Measurements from ENCODE around the gene KLC4. TPM values are rescaled to one million over a fixed set of nuclear protein-coding genes. Genes with fewer than 3 reads are reported as not detected.
A peak's percentile ranks its signal among the peaks of the same experiment; 100 is the strongest.

The KLC4 gene
- total and polyA plus RNA-seq, 9 of the 15 experiments (the other 6 are each of a cell fraction or from before 2014, with no cell fraction given) = 1.7 to 16.2 (median 7.7) TPM

- intact Hi-C loops (cut with micrococcal nuclease) = no loop called here
- Histone ChIP-seq H3K9ac (ENCODE audit: insufficient read depth in 1 of 2, low read depth in 2 of 2, low read length in 2 of 2) (peak overlapping the region; percentile 59 to 67; a peak in 3 of 4 replicates), H3K4me1 (replicated peaks in 1 of 2; ENCODE audit: control insufficient read depth in 2 of 2, insufficient read depth in 2 of 2, low read length in 2 of 2) (peaks cover 25 to 26% of the 10 kb centered on the region in 2 experiments), H3K36me3 (ENCODE audit: control insufficient read depth, insufficient read depth, low read length) (no peaks in the 10 kb centered on the region), H3K27ac (ENCODE audit: extremely low read depth, low read depth, low read length) (peak overlapping the region; percentile 70), H3K27me3 (ENCODE audit: control insufficient read depth in 2 of 2, insufficient read depth in 2 of 2, low read length in 2 of 2) (no peaks in the 10 kb centered on the region), H3K4me3 (no peak overlapping the region), H2AFZ (ENCODE audit: low read depth, low read length) (peak overlapping the region; percentile 96), H4K20me1 (replicated peaks; ENCODE audit: control insufficient read depth, insufficient read depth, low read length) (no peaks in the 10 kb centered on the region), H3K9me3 (replicated peaks; ENCODE audit: control insufficient read depth, insufficient read depth, low read depth, low read length) (no peaks in the 10 kb centered on the region), H3K9me1 (ENCODE audit: control insufficient read depth, insufficient read depth, low read length) (no peaks in the 10 kb centered on the region), H3K4me2 (ENCODE audit: insufficient read depth, low read length) (peak overlapping the region; percentile 44; the same call in 1 of the 2 replicates), H3K79me2 (ENCODE audit: control insufficient read depth, insufficient read depth, low read length) (no peaks in the 10 kb centered on the region)
- no TSS peak for BruUV-seq (replicated peaks)
- DNase-seq (ENCODE audit: extremely low read depth in 1 of 4, low spot score in 3 of 4) = peak in 2 of 4 experiments; percentile 22 to 39
- CTCF ChIA-PET (ENCODE audit: low intra/inter-chr PET ratio) = no interaction called here
- peak; percentile 67 for ATAC-seq
- in situ Hi-C loops (cut with MboI) = no loop called here
- POLR2A ChIA-PET = interaction anchor here (0.5 to 1.3 kb wide), 6 partner anchors 11 to 368 kb away, joined by 3 to 12 read pairs (median 4); partner anchors contain the start of gene TBCC
- whole genome bisulfite sequencing (ENCODE audit: insufficient coverage, low coverage, missing lambda C conversion rate) = 68% methylated on average over 12 of the region's 12 CpGs
- FAIRE-seq = no peak
- 0 out of 2 replicates have a peak, but pooled peaks have one; percentile 14 for TF ChIP-seq ZBTB1 (CRISPR knock-in tag; IDR thresholded peaks at IDR 0.05; ENCODE audit: borderline replicate concordance, low read depth)
- 0 out of 2 replicates have a peak, but pooled peaks have one; percentile 37 for TF ChIP-seq RBFOX2 (IDR thresholded peaks at IDR 0.05; ENCODE audit: low read depth, low read length)
- no peak for TF ChIP-seq BCOR (IDR thresholded peaks at IDR 0.05)
- TF ChIP-seq ZNF197 (CRISPR knock-in tag; IDR thresholded peaks at IDR 0.05; ENCODE audit: low read depth) = peak; percentile 25; the same call in 1 of the 2 replicates
- no peak for TF ChIP-seq WHSC1 (IDR thresholded peaks at IDR 0.05; ENCODE audit: low read length)
- 0 out of 2 replicates have a peak, but pooled peaks have one; percentile 20 for TF ChIP-seq MBD2 (IDR thresholded peaks at IDR 0.05; ENCODE audit: borderline replicate concordance, low read depth)
- TF ChIP-seq, protein P1, sequence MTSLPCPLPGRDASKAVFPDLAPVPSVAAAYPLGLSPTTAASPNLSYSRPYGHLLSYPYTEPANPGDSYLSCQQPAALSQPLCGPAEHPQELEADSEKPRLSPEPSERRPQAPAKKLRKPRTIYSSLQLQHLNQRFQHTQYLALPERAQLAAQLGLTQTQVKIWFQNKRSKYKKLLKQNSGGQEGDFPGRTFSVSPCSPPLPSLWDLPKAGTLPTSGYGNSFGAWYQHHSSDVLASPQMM (CRISPR knock-in tag; IDR thresholded peaks at IDR 0.05) = no peak
- TF ChIP-seq KAT8 (IDR thresholded peaks at IDR 0.05; ENCODE audit: low read depth) = no peak
- no peak for TF ChIP-seq ZNF740 (CRISPR knock-in tag; IDR thresholded peaks at IDR 0.05)
- TF ChIP-seq ZNF740 (tag; IDR thresholded peaks at IDR 0.05) = peak in 1 of 2 experiments; percentile 27; a peak in 1 of 4 replicates
- TF ChIP-seq POLR2G (IDR thresholded peaks at IDR 0.05; ENCODE audit: low read depth, low read length) = peak; percentile 59
- TF ChIP-seq, protein P2, sequence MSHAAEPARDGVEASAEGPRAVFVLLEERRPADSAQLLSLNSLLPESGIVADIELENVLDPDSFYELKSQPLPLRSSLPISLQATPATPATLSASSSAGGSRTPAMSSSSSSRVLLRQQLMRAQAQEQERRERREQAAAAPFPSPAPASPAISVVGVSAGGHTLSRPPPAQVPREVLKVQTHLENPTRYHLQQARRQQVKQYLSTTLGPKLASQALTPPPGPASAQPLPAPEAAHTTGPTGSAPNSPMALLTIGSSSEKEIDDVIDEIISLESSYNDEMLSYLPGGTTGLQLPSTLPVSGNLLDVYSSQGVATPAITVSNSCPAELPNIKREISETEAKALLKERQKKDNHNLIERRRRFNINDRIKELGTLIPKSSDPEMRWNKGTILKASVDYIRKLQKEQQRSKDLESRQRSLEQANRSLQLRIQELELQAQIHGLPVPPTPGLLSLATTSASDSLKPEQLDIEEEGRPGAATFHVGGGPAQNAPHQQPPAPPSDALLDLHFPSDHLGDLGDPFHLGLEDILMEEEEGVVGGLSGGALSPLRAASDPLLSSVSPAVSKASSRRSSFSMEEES (CRISPR knock-in tag; IDR thresholded peaks at IDR 0.05) = peak; percentile 25; the same call in 1 of the 2 replicates
- 0 out of 2 replicates have a peak, but pooled peaks have one; percentile 15 for TF ChIP-seq PTTG1 (tag; IDR thresholded peaks at IDR 0.05; ENCODE audit: low read depth)
- TF ChIP-seq ESRRB (CRISPR knock-in tag; IDR thresholded peaks at IDR 0.05; ENCODE audit: borderline replicate concordance) = no peak
- no peak for TF ChIP-seq THRA (IDR thresholded peaks at IDR 0.05)
- TF ChIP-seq BHLHE40 (IDR thresholded peaks at IDR 0.05; ENCODE audit: low read length) = 0 out of 2 replicates have a peak, but pooled peaks have one; percentile 9
Measured at GRCh38 chr6:43113431-43114260, 54.2 kb downstream of the KLC4 start.
